ENCODE measurements around the gene HMBS. TPM values are rescaled to one million over a fixed set of nuclear protein-coding genes. Genes with fewer than 3 reads are reported as not detected.
A peak's percentile ranks its signal among the peaks of the same experiment; 100 is the strongest.

The HMBS gene
- total RNA-seq, 2 experiments from 2014 or later, result 33.6 to 36.1 TPM

DNA sequence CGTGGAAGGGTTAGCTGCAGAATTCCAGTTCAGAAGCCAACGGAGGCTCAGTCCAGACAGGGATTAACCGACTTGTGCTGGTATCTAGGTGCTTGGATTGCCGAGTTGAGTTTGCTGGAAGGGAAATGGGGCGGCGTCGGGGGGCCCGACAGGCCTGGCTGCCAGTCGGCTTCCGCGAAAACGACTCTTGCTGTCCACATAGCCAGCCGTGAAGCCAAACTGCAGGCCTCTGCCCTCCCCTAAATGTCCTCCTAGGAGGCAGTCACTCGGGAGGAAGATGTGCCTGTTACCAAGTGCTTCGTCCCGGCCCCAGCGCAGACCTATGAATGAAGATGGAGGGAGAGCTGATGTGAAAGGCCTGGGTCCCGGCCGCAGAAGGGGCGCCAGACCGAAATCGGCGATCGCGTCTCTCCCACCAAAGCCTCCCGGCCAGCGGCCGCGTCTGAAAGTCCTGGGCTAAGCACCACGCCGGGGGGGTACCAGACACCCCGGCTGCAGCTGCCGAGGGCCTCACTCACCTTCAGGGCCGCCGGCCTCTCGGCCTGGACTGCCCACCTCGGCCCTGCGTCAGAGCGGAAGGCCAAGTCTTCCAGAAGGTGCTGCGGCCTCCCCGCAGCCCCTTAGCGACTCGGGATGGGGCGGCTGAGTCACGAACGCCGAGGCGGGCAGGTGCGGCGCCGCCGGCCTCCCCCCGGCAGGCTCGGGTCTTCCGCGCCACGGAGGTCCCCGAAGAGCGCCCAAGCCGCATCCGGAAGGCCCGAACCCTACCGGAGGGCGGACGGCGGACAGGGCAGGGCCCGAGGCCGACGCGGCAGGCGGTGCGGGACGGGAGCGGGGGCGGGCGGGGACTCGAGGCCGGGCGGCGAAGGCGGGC is 9.5 kb downstream of the HMBS start:
- POLR2A ChIA-PET, result interaction anchor here (0.6 to 7.0 kb wide), 39 partner anchors 8 to 303 kb away, joined by 3 to 107 read pairs (median 4); partner anchors contain the start of genes C2CD2L, CENATAC, DDX6 and DPAGT1
- peaks cover 71% of the 10 kb centered on the region for H3K36me3 Mint-ChIP-seq (ENCODE audit: low read depth)
- no peaks in the 10 kb centered on the region for H3K9me3 Mint-ChIP-seq
- intact Hi-C loops (cut with micrococcal nuclease), result no loop called here
- peak overlapping the region; percentile 91 for H3K27ac Mint-ChIP-seq
- DNase-seq (peak; percentile 56), ATAC-seq (peak; percentile 6)
- peaks cover 1% of the 10 kb centered on the region for H3K27me3 Mint-ChIP-seq
- peaks cover 34% of the 10 kb centered on the region for H3K4me1 Mint-ChIP-seq (ENCODE audit: low read depth)
- H3K4me3 Mint-ChIP-seq, result peak overlapping the region; percentile 93
- CTCF ChIA-PET, result interaction anchor here (1.2 to 2.5 kb wide), 4 partner anchors 8 to 112 kb away, joined by 3 to 8 read pairs (median 6); partner anchors contain the start of gene CBL
- TF ChIP-seq, protein P1, sequence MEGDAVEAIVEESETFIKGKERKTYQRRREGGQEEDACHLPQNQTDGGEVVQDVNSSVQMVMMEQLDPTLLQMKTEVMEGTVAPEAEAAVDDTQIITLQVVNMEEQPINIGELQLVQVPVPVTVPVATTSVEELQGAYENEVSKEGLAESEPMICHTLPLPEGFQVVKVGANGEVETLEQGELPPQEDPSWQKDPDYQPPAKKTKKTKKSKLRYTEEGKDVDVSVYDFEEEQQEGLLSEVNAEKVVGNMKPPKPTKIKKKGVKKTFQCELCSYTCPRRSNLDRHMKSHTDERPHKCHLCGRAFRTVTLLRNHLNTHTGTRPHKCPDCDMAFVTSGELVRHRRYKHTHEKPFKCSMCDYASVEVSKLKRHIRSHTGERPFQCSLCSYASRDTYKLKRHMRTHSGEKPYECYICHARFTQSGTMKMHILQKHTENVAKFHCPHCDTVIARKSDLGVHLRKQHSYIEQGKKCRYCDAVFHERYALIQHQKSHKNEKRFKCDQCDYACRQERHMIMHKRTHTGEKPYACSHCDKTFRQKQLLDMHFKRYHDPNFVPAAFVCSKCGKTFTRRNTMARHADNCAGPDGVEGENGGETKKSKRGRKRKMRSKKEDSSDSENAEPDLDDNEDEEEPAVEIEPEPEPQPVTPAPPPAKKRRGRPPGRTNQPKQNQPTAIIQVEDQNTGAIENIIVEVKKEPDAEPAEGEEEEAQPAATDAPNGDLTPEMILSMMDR (IDR thresholded peaks at IDR 0.05), result no peak

DNA sequence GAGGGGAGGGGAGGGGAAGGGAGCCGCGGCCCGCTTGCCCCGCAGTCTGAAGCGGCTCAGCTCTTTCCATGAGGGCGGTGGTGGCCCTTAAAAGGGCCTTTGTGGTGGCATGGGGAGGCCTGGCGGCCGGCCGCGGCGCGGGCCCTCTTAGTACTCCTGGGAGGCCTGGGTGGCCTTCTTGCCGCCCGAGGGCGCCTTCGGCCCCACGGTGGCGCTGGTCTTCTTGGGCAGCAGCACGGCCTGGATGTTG is 10.1 kb downstream of the HMBS start:
- H3K4me1 Mint-ChIP-seq (ENCODE audit: low read depth), result peaks cover 35% of the 10 kb centered on the region
- H3K4me3 Mint-ChIP-seq, result peak overlapping the region; percentile 93
- TF ChIP-seq, protein P1 (IDR thresholded peaks at IDR 0.05), result peak; percentile 24
- peaks cover 72% of the 10 kb centered on the region for H3K36me3 Mint-ChIP-seq (ENCODE audit: low read depth)
- DNase-seq (no peak), ATAC-seq (peak; percentile 10)
- H3K27ac Mint-ChIP-seq, result peak overlapping the region; percentile 91
- POLR2A ChIA-PET, result interaction anchor here (0.6 to 7.0 kb wide), 38 partner anchors 8 to 304 kb away, joined by 3 to 107 read pairs (median 4); partner anchors contain the start of genes C2CD2L, CENATAC, DDX6 and DPAGT1
- intact Hi-C loops (cut with micrococcal nuclease), result no loop called here
- peaks cover 1% of the 10 kb centered on the region for H3K27me3 Mint-ChIP-seq
- CTCF ChIA-PET, result interaction anchor here (1.2 to 2.5 kb wide), 4 partner anchors 9 to 111 kb away, joined by 3 to 8 read pairs (median 6); partner anchors contain the start of gene CBL
- H3K9me3 Mint-ChIP-seq, result no peaks in the 10 kb centered on the region

DNA sequence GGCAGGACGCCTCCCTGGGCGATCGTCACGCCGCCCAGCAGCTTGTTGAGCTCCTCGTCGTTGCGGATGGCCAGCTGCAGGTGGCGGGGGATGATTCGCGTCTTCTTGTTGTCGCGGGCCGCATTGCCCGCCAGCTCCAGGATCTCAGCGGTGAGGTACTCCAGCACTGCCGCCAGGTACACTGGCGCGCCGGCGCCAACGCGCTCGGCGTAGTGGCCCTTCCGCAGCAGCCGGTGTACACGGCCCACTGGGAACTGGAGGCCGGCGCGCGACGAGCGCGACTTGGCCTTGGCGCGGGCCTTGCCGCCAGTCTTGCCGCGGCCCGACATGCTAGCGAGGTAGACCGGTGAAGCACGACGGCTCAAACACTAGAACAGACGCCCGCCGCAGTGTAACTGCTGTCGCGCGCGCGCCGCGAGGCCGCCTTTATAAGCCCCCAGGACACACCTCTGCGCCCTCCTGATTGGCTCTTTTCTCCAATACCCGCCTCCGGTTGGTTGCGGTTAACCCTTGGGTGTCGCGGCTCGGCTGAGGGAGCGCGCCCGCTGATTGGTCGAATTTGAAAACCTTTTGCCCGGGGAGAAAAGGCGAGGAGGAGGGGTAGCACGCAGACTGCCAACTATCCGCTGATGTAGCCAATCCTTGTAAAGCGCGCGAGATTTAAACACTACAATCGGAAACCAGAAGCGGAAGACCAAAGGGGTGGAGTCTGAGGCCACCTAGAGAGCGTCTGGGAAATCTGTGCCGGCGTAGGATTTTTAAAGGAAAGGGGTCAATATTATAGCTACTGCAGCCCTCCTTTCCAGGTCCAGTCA is 10.6 kb downstream of the HMBS start:
- TF ChIP-seq, protein P1 (IDR thresholded peaks at IDR 0.05), result no peak
- peak; percentile 86 for ATAC-seq

DNA sequence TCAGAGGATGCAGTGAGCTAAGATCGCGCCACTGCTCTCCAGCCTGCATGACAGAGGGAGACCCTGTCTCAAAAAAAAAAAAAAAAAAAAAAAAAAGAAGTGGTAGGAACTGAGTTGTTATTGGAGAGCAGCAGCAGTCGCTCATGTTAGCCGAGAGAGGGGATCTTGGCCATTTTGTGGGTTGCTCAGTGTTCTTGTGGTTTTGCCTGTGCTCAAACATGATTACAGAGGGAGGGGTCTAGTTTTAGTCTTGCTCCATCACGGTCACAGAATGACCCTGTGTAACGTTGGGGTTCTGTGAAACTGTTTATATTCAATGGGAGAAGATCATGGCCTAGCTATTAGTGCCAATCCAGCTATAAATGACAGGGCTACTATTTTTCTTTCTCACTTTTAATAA is 15.0 kb downstream of the HMBS start:
- peaks cover 46% of the 10 kb centered on the region for H3K36me3 Mint-ChIP-seq (ENCODE audit: low read depth)
- H3K4me3 Mint-ChIP-seq, result peak overlapping the region; percentile 91
- intact Hi-C loops (cut with micrococcal nuclease), result no loop called here
- peaks cover 1% of the 10 kb centered on the region for H3K27me3 Mint-ChIP-seq
- H3K27ac Mint-ChIP-seq, result no peak overlapping the region
- peaks cover 38% of the 10 kb centered on the region for H3K4me1 Mint-ChIP-seq (ENCODE audit: low read depth)
- CTCF ChIA-PET, result interaction anchor here (0.6 to 2.0 kb wide), 3 partner anchors 9 to 21 kb away, joined by 3 to 7 read pairs (median 6); partner anchors contain the start of gene HINFP
- H3K9me3 Mint-ChIP-seq, result no peaks in the 10 kb centered on the region
- POLR2A ChIA-PET, result interaction anchor here (0.7 to 1.2 kb wide), 2 partner anchors 8 to 16 kb away, joined by 3 read pairs; no protein-coding TSS in a partner anchor
- no peak for DNase-seq
- ATAC-seq, result no peak
- TF ChIP-seq, protein P1 (IDR thresholded peaks at IDR 0.05), result no peak

More for the DNA sequence above, 10.6 kb downstream of the HMBS start:
- DNase-seq, result peak; percentile 100
- Mint-ChIP-seq H3K4me1 (ENCODE audit: low read depth) (peaks cover 41% of the 10 kb centered on the region), H3K36me3 (ENCODE audit: low read depth) (peaks cover 74% of the 10 kb centered on the region), H3K27ac (peak overlapping the region; percentile 91), H3K4me3 (peak overlapping the region; percentile 93), H3K27me3 (peaks cover 1% of the 10 kb centered on the region), H3K9me3 (no peaks in the 10 kb centered on the region)
- CTCF ChIA-PET, result interaction anchor here (1.2 to 2.5 kb wide), 4 partner anchors 9 to 111 kb away, joined by 3 to 8 read pairs (median 6); partner anchors contain the start of gene CBL
- POLR2A ChIA-PET, result interaction anchor here (0.6 to 7.0 kb wide), 38 partner anchors 10 to 261 kb away, joined by 3 to 107 read pairs (median 4); partner anchors contain the start of genes C2CD2L, CENATAC, HMBS and HYOU1
- intact Hi-C loops (cut with micrococcal nuclease), result no loop called here
